Brain microvascular endothelial cell (primary cell): Measurements from ENCODE around the gene MYCBP2.
A peak's percentile ranks its signal among the peaks of the same experiment; 100 is the strongest.

ENCODE experiments used
- DNase-seq: peaks from one replicate; pipeline ENCODE4 v3.0.0-alpha.2; 2020
- H3K27ac ChIP-seq: fragments of 250-450 bp; sonication (Bioruptor Pico); 2 replicates; pipeline ENCODE4 v1.5.1; 2020; ENCODE audit warnings: mild to moderate bottlenecking, moderate library complexity
- H3K27me3 ChIP-seq: fragments of 250-450 bp; sonication (Bioruptor Pico); replicated peaks from 2 replicates; pipeline ENCODE4 v1.5.1; 2020; ENCODE audit warnings: mild to moderate bottlenecking
- H3K36me3 ChIP-seq: fragments of 250-450 bp; sonication (Bioruptor Pico); replicated peaks from 2 replicates; pipeline ENCODE4 v1.5.1; 2020; ENCODE audit warnings: mild to moderate bottlenecking
- H3K4me3 ChIP-seq: 2 replicates; pipeline ENCODE4 v1.5.1; 2011; ENCODE audit warnings: low read depth, mild to moderate bottlenecking, control low read depth, low read length, moderate library complexity
- in situ Hi-C: cut with HindIII; loops from 2 replicates; pipeline ENCODE4 v1.10.0; 2017; ENCODE audit warnings: low sequenced_read_pairs, low pct_ligation_motif_present
- TF ChIP-seq, protein P1 (sequence below): IDR thresholded peaks from 2 replicates; pipeline ENCODE4 v1.5.1; 2011; ENCODE audit warnings: low read depth, mild to moderate bottlenecking, moderate library complexity, low read length, control low read depth, inconsistent platforms; ENCODE audit errors: missing control alignments

Gene MYCBP2

DNA sequence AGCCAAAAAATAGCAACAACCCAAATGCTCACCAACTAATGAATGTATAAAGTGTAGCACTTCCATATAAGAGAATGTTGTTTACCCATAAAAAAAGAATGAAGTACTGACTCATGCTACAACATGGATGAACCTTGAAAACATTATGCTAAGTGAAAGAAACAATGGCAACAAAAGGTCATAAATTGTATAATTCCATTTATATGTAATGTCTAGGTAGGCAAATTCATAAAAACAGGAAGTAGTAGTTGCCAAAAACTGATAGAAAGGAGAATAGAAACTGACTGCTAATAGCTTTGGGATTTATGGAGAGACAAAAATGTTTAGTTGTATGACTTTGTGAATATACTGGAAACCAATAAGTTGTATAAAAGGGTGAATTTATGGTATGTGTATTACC is 21.6 kb downstream of the MYCBP2 start:
- in situ Hi-C loops, result no loop called here
- H3K4me3 ChIP-seq, result no peak overlapping the region
- H3K36me3 ChIP-seq, result no peaks in the 10 kb centered on the region
- TF ChIP-seq, protein P1, sequence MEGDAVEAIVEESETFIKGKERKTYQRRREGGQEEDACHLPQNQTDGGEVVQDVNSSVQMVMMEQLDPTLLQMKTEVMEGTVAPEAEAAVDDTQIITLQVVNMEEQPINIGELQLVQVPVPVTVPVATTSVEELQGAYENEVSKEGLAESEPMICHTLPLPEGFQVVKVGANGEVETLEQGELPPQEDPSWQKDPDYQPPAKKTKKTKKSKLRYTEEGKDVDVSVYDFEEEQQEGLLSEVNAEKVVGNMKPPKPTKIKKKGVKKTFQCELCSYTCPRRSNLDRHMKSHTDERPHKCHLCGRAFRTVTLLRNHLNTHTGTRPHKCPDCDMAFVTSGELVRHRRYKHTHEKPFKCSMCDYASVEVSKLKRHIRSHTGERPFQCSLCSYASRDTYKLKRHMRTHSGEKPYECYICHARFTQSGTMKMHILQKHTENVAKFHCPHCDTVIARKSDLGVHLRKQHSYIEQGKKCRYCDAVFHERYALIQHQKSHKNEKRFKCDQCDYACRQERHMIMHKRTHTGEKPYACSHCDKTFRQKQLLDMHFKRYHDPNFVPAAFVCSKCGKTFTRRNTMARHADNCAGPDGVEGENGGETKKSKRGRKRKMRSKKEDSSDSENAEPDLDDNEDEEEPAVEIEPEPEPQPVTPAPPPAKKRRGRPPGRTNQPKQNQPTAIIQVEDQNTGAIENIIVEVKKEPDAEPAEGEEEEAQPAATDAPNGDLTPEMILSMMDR, result no peak
- no peak for DNase-seq
- H3K27me3 ChIP-seq, result no peaks in the 10 kb centered on the region
- no peak overlapping the region for H3K27ac ChIP-seq

DNA sequence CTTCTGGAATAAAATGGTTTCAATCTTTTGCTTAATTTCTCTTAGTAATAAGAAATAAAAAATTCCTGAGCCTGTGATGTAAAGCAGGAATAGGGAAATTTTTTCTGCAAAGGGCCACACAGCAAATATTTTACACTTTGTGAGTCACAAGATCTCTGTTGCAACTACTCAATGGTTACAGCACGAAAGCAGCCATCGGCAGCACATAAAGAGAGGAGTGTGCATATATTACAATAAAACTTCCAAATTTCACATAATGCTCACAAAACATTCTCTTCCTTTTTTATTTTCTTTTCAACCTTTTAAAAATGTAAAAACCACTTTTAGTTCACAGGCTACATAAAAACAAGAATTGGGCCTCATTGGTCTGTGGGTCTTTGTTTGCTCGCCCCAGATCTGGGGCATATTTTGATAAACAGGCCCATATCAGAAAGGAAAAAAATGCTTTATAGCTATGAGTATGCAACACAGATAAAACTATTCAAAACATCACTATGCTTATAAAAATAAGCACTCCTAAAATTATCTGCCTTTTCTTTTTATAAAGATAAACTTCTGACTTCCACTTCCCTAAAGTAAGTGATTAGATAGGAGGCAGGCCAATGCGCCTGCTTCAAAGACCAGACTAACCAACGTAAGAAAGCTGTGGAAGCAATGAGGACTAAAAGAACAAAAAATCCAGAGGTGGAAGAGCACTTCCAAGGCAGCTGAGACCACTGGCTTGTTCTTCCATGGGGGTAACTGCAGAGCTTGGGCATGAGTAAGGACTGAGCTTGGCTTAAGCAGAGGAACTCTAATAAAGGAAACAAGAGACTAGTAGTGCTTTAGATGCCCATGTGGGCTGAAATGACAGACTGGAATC is 26.5 kb downstream of the MYCBP2 start:
- Histone ChIP-seq H3K4me3 (no peak overlapping the region), H3K27ac (peak overlapping the region; percentile 69), H3K36me3 (peaks cover 2% of the 10 kb centered on the region), H3K27me3 (no peaks in the 10 kb centered on the region)
- peak; percentile 74 for DNase-seq
- TF ChIP-seq, protein P1, result no peak
- in situ Hi-C loops, result no loop called here

DNA sequence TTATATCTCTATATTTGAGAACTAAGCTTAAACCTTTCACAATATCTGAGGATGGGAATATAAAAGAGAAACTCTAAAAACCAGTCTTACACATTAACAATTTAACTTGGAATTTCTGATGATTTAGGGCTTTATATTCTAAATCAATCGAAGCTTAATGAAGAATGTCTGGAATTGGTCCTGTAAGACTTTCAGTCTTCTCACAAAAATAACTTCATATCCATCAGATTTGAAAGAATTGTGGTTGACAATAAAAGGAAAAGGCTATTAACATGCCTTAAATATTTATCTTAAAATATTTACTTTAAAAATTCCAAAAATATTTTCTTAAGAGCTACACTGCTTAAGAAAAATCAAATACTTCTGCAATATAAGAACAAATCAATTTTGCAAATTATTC is 27.3 kb downstream of the MYCBP2 start:
- Histone ChIP-seq H3K27ac (peak overlapping the region; percentile 69), H3K4me3 (no peak overlapping the region), H3K27me3 (no peaks in the 10 kb centered on the region), H3K36me3 (peaks cover 2% of the 10 kb centered on the region)
- TF ChIP-seq, protein P1, result no peak
- no peak for DNase-seq
- in situ Hi-C loops, result no loop called here

DNA sequence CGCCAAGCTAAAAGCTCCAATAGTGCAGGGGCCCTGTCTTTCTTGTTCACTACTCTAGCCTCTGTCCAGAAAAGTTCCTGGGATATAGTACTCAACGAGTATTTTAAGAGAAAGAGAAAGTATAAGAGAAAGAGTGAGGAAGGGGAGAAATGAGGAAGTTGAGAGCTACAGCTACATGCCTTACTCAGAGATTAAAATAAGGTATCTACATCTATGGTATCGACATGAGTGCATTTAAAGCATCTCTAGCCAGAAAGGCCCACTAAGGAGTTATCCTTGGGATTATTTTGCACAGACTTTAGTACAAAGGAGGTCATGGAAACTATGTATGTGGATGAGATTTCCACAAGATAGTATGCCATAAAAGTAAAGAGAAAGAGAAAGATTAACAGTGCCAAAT is 28.5 kb downstream of the MYCBP2 start:
- Histone ChIP-seq H3K4me3 (no peak overlapping the region), H3K27me3 (no peaks in the 10 kb centered on the region), H3K36me3 (peaks cover 2% of the 10 kb centered on the region), H3K27ac (no peak overlapping the region)
- no peak for DNase-seq
- in situ Hi-C loops, result no loop called here
- TF ChIP-seq, protein P1, result no peak

DNA sequence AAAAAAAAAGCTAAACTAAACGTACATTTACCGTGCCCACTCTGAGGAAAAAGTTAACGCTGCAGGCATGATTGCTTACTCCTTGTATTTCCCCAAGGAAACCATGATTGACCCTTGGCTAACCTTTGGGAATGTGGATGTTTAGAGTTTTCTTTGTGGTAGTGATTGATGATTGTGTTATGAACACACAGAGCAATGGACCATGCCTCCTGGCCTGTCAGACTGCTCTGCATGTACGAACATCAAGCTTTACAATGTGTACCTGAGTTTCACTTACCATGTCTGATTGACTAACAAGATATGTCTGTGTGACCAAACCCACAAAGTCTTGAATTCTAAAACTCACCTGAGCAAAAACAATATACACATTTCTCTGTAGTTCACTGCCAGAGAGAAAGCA is 35.1 kb downstream of the MYCBP2 start:
- Histone ChIP-seq H3K27me3 (no peaks in the 10 kb centered on the region), H3K4me3 (no peak overlapping the region), H3K36me3 (peaks cover 2% of the 10 kb centered on the region), H3K27ac (no peak overlapping the region)
- TF ChIP-seq, protein P1, result no peak
- no peak for DNase-seq
- in situ Hi-C loops, result no loop called here

DNA sequence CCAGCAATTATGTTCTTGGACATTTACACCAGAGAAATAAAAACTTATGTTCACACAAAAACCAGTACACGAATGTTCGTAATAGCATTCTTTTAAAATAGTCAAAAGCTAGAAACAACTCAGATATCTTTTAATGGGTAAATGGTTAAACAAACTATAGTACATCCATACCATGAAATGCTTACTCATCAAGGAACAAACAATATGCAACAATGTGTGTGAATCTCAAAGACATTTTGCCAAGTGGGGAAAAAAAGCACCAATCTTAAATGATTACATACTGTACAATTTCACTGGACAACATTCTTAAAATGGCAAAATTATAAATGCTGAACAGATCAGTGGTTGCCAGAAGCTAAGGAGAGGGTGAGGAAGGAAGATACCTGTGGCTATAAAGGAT is 36.6 kb downstream of the MYCBP2 start:
- TF ChIP-seq, protein P1, result no peak
- in situ Hi-C loops, result no loop called here
- DNase-seq, result no peak
- Histone ChIP-seq H3K36me3 (no peaks in the 10 kb centered on the region), H3K27me3 (no peaks in the 10 kb centered on the region), H3K4me3 (no peak overlapping the region), H3K27ac (no peak overlapping the region)
